Measurements from ENCODE around the gene LAMA4.

GRCh38 chr6:112163295-112164257 is 90.8 kb downstream of the LAMA4 start:
- no peak for TF ChIP-seq EZH2phosphoT487 (conservative IDR thresholded peaks at IDR 0.05; ENCODE audit: low read length)
- peak; percentile 92 for TF ChIP-seq CTCF (IDR thresholded peaks at IDR 0.05; ENCODE audit: insufficient read depth, low read length, poor library complexity, severe bottlenecking)
